HCT116 (cell line): ENCODE results near the gene DPP6. TPM values are rescaled to one million over a fixed set of nuclear protein-coding genes. Genes with fewer than 3 reads are reported as not detected.

Source experiments
- ATAC-seq: fragments of 200-7000 bp; cut with Tn5 transposase; 2 replicates; pipeline ENCODE4 v1.9.1; 2020; ENCODE audit warnings: mild to moderate bottlenecking, moderate library complexity
- BruUV-seq: library from RNA; stranded (reverse); fragments of 400-500 nt; replicated peaks from 2 replicates; lab custom pipeline; 2021; lab: Mats Ljungman, UMichigan
- CTCF ChIA-PET: fragments of 300-600 bp; sonication (Branson Sonifier 250); formaldehyde crosslinking; loops from one replicate; lab custom pipeline; 2021; ENCODE audit warnings: antibody characterized with exemption; lab: Charles Lee
- POLR2A ChIA-PET: fragments of 300-600, 350-600 bp; sonication (Branson Sonifier 250); formaldehyde crosslinking; loops from one replicate; lab custom pipeline; 2021; ENCODE audit warnings: antibody characterized with exemption; lab: Charles Lee
- RAD21 ChIA-PET, 2 experiments: fragments of 300-600 bp; sonication (Branson Sonifier 250); formaldehyde crosslinking; loops; one replicate each; lab custom pipeline; 2023; ENCODE audit warnings: low total read pairs in 2 of 2; ENCODE audit not compliant: uncharacterized antibody in 2 of 2, unreplicated experiment in 2 of 2, low non-redundant PET in 1 of 2; lab: Charles Lee
- DNase-seq: peaks from one replicate; pipeline ENCODE4 v3.0.0-alpha.2; 2010; ENCODE audit warnings: low read depth, low spot score
- H2AFZ ChIP-seq: fragments of 200-600 bp; shearing (Covaris generic), sonication (generic); 2 replicates; pipeline ENCODE4 v1.6.1; 2017; ENCODE audit warnings: low read depth, mixed run types, mixed read lengths, antibody characterized with exemption, low read length; ENCODE audit not compliant: poor library complexity, severe bottlenecking
- H3K27ac ChIP-seq: 2 replicates; pipeline ENCODE4 v1.5.1; 2012; ENCODE audit warnings: low read depth, low read length
- H3K27me3 ChIP-seq: fragments of 200-600 bp; sonication (generic); 2 replicates; pipeline ENCODE4 v1.6.1; 2016; ENCODE audit warnings: mixed run types, low read length, mixed read lengths; ENCODE audit not compliant: insufficient read depth
- H3K36me3 ChIP-seq, 2 experiments: fragments of 200-500 bp in 1 of 2; fragments of 200-600 bp in 1 of 2; sonication (Bioruptor generic) in 1 of 2; sonication (generic) in 1 of 2; 2 replicates each; pipeline versions ENCODE4 v1.5.1 to v1.6.1; 2014 to 2016; ENCODE audit warnings: low read length in 2 of 2, inconsistent platforms in 1 of 2, mixed read lengths in 1 of 2, mixed run types in 1 of 2; ENCODE audit not compliant: insufficient read depth in 2 of 2, control insufficient read depth in 1 of 2
- H3K4me1 ChIP-seq, 2 experiments: fragments of 200-600 bp in 1 of 2; sonication (generic) in 1 of 2; 2 replicates each; pipeline versions ENCODE4 v1.5.1 to v1.6.1; 2012 to 2017; ENCODE audit warnings: low read length in 2 of 2, inconsistent platforms in 1 of 2, mild to moderate bottlenecking in 1 of 2, mixed read lengths in 1 of 2, mixed run types in 1 of 2, moderate library complexity in 1 of 2; ENCODE audit not compliant: insufficient read depth in 2 of 2, control insufficient read depth in 1 of 2
- H3K4me2 ChIP-seq: fragments of 200-600 bp; sonication (generic); 2 replicates; pipeline ENCODE4 v1.6.1; 2017; ENCODE audit warnings: mixed run types, low read length, mixed read lengths
- H3K4me3 ChIP-seq, 2 experiments: fragments of 200-600 bp in 1 of 2; sonication (generic) in 1 of 2; replicated peaks in 1 of 2; 2 replicates each; pipeline ENCODE4 v1.5.1; 2011 to 2016; ENCODE audit warnings: low read length in 2 of 2, control low read depth in 1 of 2, low read depth in 1 of 2, mild to moderate bottlenecking in 1 of 2, mixed read lengths in 1 of 2, mixed run types in 1 of 2
- H3K79me2 ChIP-seq: fragments of 200-600 bp; sonication (generic); 2 replicates; pipeline ENCODE4 v1.6.1; 2017; ENCODE audit warnings: mild to moderate bottlenecking, mixed run types, low read length, moderate library complexity, mixed read lengths; ENCODE audit not compliant: insufficient read depth
- H3K9ac ChIP-seq: fragments of 200-600 bp; sonication (generic); 2 replicates; pipeline ENCODE4 v1.6.1; 2016; ENCODE audit warnings: low read length, mixed read lengths
- H3K9me2 ChIP-seq: fragments of 200-600 bp; sonication (generic), shearing (Covaris generic); 2 replicates; pipeline ENCODE4 v1.6.1; 2017; ENCODE audit warnings: mixed run types, mild to moderate bottlenecking, moderate library complexity; ENCODE audit not compliant: insufficient read depth
- H3K9me3 ChIP-seq, 2 experiments: fragments of 200-500 bp in 1 of 2; fragments of 200-600 bp in 1 of 2; sonication (Bioruptor generic) in 1 of 2; sonication (generic) in 1 of 2; 2 replicates each; pipeline ENCODE4 v1.6.1; 2014 to 2017; ENCODE audit warnings: low read length in 2 of 2, mixed read lengths in 2 of 2, inconsistent platforms in 1 of 2, low read depth in 1 of 2, mild to moderate bottlenecking in 1 of 2, mixed run types in 1 of 2, moderate library complexity in 1 of 2; ENCODE audit not compliant: control insufficient read depth in 1 of 2, insufficient read depth in 1 of 2
- H4K20me1 ChIP-seq: fragments of 200-600 bp; sonication (generic), shearing (Covaris generic); 2 replicates; pipeline ENCODE4 v1.6.1; 2017; ENCODE audit warnings: mixed run types, mild to moderate bottlenecking, moderate library complexity; ENCODE audit not compliant: insufficient read depth
- CBX3 ChIP-seq: IDR thresholded peaks from 2 replicates; pipeline ENCODE4 v1.6.1; 2012; ENCODE audit warnings: low read depth
- CEBPB ChIP-seq: IDR thresholded peaks from 2 replicates; pipeline ENCODE4 v1.6.1; 2012; ENCODE audit warnings: low read depth
- EGR1 ChIP-seq: IDR thresholded peaks from 2 replicates; pipeline ENCODE4 v1.6.1; 2012; ENCODE audit warnings: low read depth
- EZH2phosphoT487 ChIP-seq: fragments of 200-600 bp; IDR thresholded peaks from 2 replicates; pipeline ENCODE4 v1.6.1; 2018; ENCODE audit warnings: antibody characterized with exemption, borderline replicate concordance
- POLR2AphosphoS5 ChIP-seq: IDR thresholded peaks from 2 replicates; pipeline ENCODE4 v1.6.1; 2011; ENCODE audit warnings: mild to moderate bottlenecking, low read depth, low read length, moderate library complexity
- SP1 ChIP-seq: IDR thresholded peaks from 2 replicates; pipeline ENCODE4 v1.6.1; 2012; ENCODE audit warnings: low read depth
- YY1 ChIP-seq: IDR thresholded peaks from 2 replicates; pipeline ENCODE4 v1.6.1; 2011; ENCODE audit warnings: low read length, low read depth, moderate library complexity, mild to moderate bottlenecking; ENCODE audit not compliant: insufficient replicate concordance; ENCODE audit errors: extremely low read depth
- ZBTB33 ChIP-seq: IDR thresholded peaks from 2 replicates; pipeline ENCODE4 v1.6.1; 2011; ENCODE audit warnings: mild to moderate bottlenecking, low read length, moderate library complexity; ENCODE audit not compliant: insufficient replicate concordance; ENCODE audit errors: extremely low read depth
- ZFX ChIP-seq: fragments of 450-650 bp; IDR thresholded peaks from 2 replicates; pipeline ENCODE4 v1.6.1; 2017
- intact Hi-C: fragments of 100-400 bp; cut with micrococcal nuclease; formaldehyde crosslinking; loops from 2 replicates; pipeline ENCODE4 v1.10.0; 2022
- total RNA-seq: library from RNA; stranded (reverse); gene quantifications from one replicate; pipeline ENCODE4 v1.2.1, GENCODE V29; 2021; ENCODE audit not compliant: unreplicated experiment
- TF ChIP-seq, protein P1 (sequence below): IDR thresholded peaks from 2 replicates; pipeline ENCODE4 v1.6.1; 2012

DPP6 gene
- total RNA-seq, 1 experiment from 2014 or later, result not detected

GRCh38 chr7:154475864-154476263 lies 423.7 kb downstream of the DPP6 start:
- H3K9ac ChIP-seq, result no peak overlapping the region
- no TSS peak for BruUV-seq
- no peak for DNase-seq
- no peaks in the 10 kb centered on the region for H3K79me2 ChIP-seq
- ChIA-PET RAD21 (no interaction called here), CTCF (no interaction called here), POLR2A (no interaction called here)
- no peak overlapping the region for H3K4me2 ChIP-seq
- no peaks in the 10 kb centered on the region for H3K4me1 ChIP-seq
- no peak overlapping the region for H3K4me3 ChIP-seq
- H3K36me3 ChIP-seq, result no peaks in the 10 kb centered on the region; a peak in 1 of 4 replicates
- H2AFZ ChIP-seq, result no peak overlapping the region
- no peak overlapping the region for H3K27ac ChIP-seq
- H4K20me1 ChIP-seq, result no peaks in the 10 kb centered on the region
- intact Hi-C loops, result no loop called here
- TF ChIP-seq CBX3, result no peak
- no peak for TF ChIP-seq SP1
- no peak for TF ChIP-seq YY1
- no peak for TF ChIP-seq ZBTB33
- TF ChIP-seq EGR1, result no peak
- TF ChIP-seq ZFX, result no peak
- TF ChIP-seq CEBPB, result no peak
- no peak for TF ChIP-seq POLR2AphosphoS5
- no peak for TF ChIP-seq EZH2phosphoT487
- no peaks in the 10 kb centered on the region for H3K27me3 ChIP-seq
- ATAC-seq, result no peak
- no peaks in the 10 kb centered on the region for H3K9me2 ChIP-seq
- H3K9me3 ChIP-seq, result peaks cover 0 to 15% of the 10 kb centered on the region in 2 experiments; a peak in 2 of 4 replicates

DNA sequence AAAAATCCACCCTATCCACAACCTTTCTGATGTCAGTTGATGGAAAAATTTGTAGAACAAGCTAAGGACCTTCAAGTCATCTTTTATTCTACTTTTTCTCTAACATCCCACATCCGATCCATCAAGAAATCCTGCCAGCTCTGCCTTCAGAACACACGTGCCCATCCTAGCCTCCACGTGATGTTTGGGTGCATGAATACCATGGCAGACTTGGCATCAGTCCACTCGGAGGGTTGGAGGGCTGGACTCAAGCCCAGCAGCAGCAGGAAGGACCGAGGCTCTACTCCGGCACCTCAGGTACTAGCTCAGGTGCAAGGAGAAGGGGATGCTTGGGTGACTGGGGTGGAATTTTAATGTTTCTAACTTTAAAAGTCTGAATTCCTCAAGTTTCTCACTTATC lies 428.6 kb downstream of the DPP6 start:
- no peak overlapping the region for H3K4me3 ChIP-seq
- H3K79me2 ChIP-seq, result no peaks in the 10 kb centered on the region
- TF ChIP-seq, protein P1, sequence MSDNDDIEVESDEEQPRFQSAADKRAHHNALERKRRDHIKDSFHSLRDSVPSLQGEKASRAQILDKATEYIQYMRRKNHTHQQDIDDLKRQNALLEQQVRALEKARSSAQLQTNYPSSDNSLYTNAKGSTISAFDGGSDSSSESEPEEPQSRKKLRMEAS, result no peak
- BruUV-seq, result no TSS peak
- H3K27ac ChIP-seq, result no peak overlapping the region
- no peak for DNase-seq
- no peaks in the 10 kb centered on the region for H3K36me3 ChIP-seq
- H3K4me1 ChIP-seq, result no peaks in the 10 kb centered on the region
- no peak overlapping the region for H2AFZ ChIP-seq
- no peak overlapping the region for H3K9ac ChIP-seq
- RAD21 ChIA-PET, result no interaction called here
- H3K27me3 ChIP-seq, result no peaks in the 10 kb centered on the region
- intact Hi-C loops, result no loop called here
- no peak overlapping the region for H3K4me2 ChIP-seq
- ATAC-seq, result no peak
- H3K9me3 ChIP-seq, result peaks cover 0 to 10% of the 10 kb centered on the region in 2 experiments; a peak in 2 of 4 replicates
- H4K20me1 ChIP-seq, result no peaks in the 10 kb centered on the region
- no peaks in the 10 kb centered on the region for H3K9me2 ChIP-seq
- CTCF ChIA-PET, result no interaction called here
- POLR2A ChIA-PET, result no interaction called here
